ENCODE results near the gene PHLDB2. TPM values are rescaled to one million over a fixed set of nuclear protein-coding genes. Genes with fewer than 3 reads are reported as not detected.

PHLDB2 gene
- total RNA-seq, 1 donor from 2014 or later: 22.2 TPM

Other genes with a start within 250 kb of the PHLDB2 start
- gene PLCXD2, start 184.6 kb upstream of the PHLDB2 start, total RNA-seq: 6.2 TPM
- gene ABHD10, start 119.8 kb downstream of the PHLDB2 start, total RNA-seq: 12.0 TPM
- not detected for gene TAGLN3, start 139.7 kb downstream of the PHLDB2 start, total RNA-seq
- gene TMPRSS7, start 175.5 kb downstream of the PHLDB2 start, total RNA-seq: not detected
- gene C3orf52, start 227.1 kb downstream of the PHLDB2 start, total RNA-seq: 3.3 TPM

All from esophagus mucosa (tissue), 1 donor.